Breast epithelium (tissue), 3 donors: Measurements from ENCODE around the gene PCSK1N.

Source experiments
- POLR2A ChIP-seq: fragments of 450-650 bp; IDR thresholded peaks from one replicate; pipeline ENCODE4 v1.6.1; 2016; ENCODE audit warnings: antibody characterized with exemption, mild to moderate bottlenecking, moderate library complexity
- TF ChIP-seq, protein P1 (sequence below), 3 donors: fragments of 450-650 bp; IDR thresholded peaks; one replicate each; pipeline ENCODE4 v1.5.1; 2016 to 2017; ENCODE audit warnings: antibody characterized with exemption in 3 of 3, mild to moderate bottlenecking in 3 of 3, moderate library complexity in 3 of 3

DNA sequence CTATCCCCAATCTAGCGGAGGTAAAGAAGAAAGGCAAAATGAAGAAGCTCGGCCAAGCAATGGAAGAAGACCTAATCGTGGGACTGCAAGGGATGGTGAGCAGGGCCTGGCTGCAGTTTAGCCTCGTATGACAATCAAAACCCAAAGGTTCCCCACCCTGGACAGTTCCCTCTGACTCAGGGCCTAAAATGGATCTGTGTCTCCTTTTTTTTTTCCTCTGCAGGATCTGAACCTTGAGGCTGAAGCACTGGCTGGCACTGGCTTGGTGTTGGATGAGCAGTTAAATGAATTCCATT is 32.6 kb downstream of the PCSK1N start:
- TF ChIP-seq, protein P1, sequence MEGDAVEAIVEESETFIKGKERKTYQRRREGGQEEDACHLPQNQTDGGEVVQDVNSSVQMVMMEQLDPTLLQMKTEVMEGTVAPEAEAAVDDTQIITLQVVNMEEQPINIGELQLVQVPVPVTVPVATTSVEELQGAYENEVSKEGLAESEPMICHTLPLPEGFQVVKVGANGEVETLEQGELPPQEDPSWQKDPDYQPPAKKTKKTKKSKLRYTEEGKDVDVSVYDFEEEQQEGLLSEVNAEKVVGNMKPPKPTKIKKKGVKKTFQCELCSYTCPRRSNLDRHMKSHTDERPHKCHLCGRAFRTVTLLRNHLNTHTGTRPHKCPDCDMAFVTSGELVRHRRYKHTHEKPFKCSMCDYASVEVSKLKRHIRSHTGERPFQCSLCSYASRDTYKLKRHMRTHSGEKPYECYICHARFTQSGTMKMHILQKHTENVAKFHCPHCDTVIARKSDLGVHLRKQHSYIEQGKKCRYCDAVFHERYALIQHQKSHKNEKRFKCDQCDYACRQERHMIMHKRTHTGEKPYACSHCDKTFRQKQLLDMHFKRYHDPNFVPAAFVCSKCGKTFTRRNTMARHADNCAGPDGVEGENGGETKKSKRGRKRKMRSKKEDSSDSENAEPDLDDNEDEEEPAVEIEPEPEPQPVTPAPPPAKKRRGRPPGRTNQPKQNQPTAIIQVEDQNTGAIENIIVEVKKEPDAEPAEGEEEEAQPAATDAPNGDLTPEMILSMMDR (IDR thresholded peaks at IDR 0.05) = no peak
- no peak for TF ChIP-seq POLR2A
